Subcutaneous abdominal adipose tissue (tissue), 5 donors: ENCODE data around the gene YPEL2.

Experiments
- H3K27ac ChIP-seq: one replicate; pipeline ENCODE4 v1.7.0; 2013; ENCODE audit warnings: low read depth, mild to moderate bottlenecking, inconsistent platforms, low read length, moderate library complexity
- H3K27me3 ChIP-seq, 5 donors: one replicate each; pipeline ENCODE4 v1.7.0; 2013; ENCODE audit warnings: low read length in 5 of 5, inconsistent platforms in 1 of 5; ENCODE audit not compliant: control insufficient read depth in 5 of 5, insufficient read depth in 4 of 5
- H3K36me3 ChIP-seq, 5 donors: one replicate each; pipeline ENCODE4 v1.7.0; 2013; ENCODE audit warnings: low read length in 5 of 5; ENCODE audit not compliant: control insufficient read depth in 5 of 5, insufficient read depth in 5 of 5
- H3K4me1 ChIP-seq, 5 donors: one replicate each; pipeline ENCODE4 v1.7.0; 2013; ENCODE audit warnings: low read length in 5 of 5, mild to moderate bottlenecking in 3 of 5, moderate library complexity in 1 of 5; ENCODE audit not compliant: control insufficient read depth in 5 of 5, insufficient read depth in 5 of 5
- H3K4me3 ChIP-seq, 5 donors: one replicate each; pipeline ENCODE4 v1.7.0; 2013; ENCODE audit warnings: low read length in 5 of 5, low read depth in 1 of 5
- H3K9ac ChIP-seq, 5 donors: one replicate each; pipeline ENCODE4 v1.7.0; 2013; ENCODE audit warnings: low read length in 5 of 5, mild to moderate bottlenecking in 4 of 5, moderate library complexity in 3 of 5
- H3K9me3 ChIP-seq, 5 donors: one replicate each; pipeline ENCODE4 v1.7.0; 2013; ENCODE audit warnings: low read length in 5 of 5; ENCODE audit not compliant: control insufficient read depth in 5 of 5
- donor health status: healthy.
- donor health status: healthy.
- donor health status: healthy.
- donor health status: healthy.
- donor health status: healthy.

Gene YPEL2

DNA sequence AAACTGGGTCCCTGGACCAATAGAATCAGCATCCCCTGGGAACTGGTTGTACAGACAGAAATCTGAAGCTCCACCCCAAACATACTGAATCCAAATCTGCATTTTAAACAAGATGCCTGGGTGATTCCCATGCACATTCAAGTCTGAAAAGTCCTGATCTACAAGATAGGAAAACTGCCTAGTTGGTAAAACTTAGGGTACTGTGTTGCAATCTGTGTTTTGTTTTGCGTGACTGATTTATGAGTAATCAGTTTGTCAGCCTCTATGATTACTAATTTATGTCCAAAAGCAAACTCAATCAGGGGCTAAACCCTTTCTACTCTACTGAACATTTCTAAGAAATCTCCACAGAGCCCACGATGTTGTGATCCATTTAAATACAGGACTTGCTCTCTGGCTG is 103.8 kb downstream of the YPEL2 start:
- Histone ChIP-seq H3K4me3 (no peak overlapping the region), H3K27me3 (no peaks in the 10 kb centered on the region), H3K4me1 (peaks cover 3 to 43% (median 35%) of the 10 kb centered on the region in 5 donors), H3K36me3 (no peaks in the 10 kb centered on the region), H3K27ac (peak overlapping the region; percentile 56), H3K9me3 (peaks cover 0 to 2% (median 0%) of the 10 kb centered on the region in 5 donors), H3K9ac (peak overlapping the region in 1 of 5 donors; percentile 42)

DNA sequence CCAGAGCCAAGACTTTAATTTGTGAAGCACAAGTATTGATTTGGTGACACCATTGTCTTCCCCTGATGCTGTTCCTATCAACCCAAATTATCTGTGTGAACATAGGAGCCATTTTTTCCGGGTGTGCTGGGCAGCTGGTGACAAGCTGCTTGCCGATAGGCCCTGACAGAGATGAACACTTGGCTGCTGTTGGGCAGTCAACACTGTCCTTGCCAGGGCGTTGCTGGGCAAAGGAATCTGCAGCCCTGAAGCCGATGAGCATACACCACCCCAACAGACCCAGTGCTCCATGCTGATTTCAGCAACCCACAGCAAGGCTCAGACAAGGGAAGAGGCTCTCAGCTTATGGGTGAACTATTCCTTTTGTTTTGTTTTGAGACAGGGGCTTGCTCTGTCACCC is 105.4 kb downstream of the YPEL2 start:
- Histone ChIP-seq H3K36me3 (no peaks in the 10 kb centered on the region), H3K4me3 (no peak overlapping the region), H3K9me3 (peaks cover 0 to 2% (median 0%) of the 10 kb centered on the region in 5 donors), H3K4me1 (peaks cover 6 to 59% (median 46%) of the 10 kb centered on the region in 5 donors), H3K27me3 (no peaks in the 10 kb centered on the region), H3K27ac (no peak overlapping the region), H3K9ac (no peak overlapping the region)

DNA sequence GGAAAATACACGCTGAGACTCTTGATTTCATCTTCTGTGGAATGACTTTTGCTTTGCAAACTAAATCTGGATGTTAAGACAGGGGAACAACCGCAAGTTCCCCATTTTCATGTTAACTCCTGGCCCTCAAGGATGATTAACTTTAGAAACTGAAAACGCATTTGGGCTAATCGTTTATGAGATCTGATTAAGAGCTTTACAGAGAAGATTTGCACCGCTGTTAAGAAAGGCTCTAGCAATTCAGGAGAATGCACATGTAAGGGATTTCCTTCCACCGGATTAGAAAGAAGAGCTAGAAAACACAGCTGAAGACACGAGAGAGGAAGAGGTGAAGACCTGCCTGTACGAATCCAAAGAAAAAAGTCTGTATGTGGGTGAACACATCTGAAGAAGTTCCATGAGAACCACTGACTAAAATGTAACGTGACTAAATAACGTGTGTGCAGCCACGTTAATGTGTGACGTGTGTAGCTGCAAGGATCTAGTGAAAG is 106.4 kb downstream of the YPEL2 start:
- H3K4me1 ChIP-seq = peaks cover 6 to 60% (median 49%) of the 10 kb centered on the region in 5 donors

DNA sequence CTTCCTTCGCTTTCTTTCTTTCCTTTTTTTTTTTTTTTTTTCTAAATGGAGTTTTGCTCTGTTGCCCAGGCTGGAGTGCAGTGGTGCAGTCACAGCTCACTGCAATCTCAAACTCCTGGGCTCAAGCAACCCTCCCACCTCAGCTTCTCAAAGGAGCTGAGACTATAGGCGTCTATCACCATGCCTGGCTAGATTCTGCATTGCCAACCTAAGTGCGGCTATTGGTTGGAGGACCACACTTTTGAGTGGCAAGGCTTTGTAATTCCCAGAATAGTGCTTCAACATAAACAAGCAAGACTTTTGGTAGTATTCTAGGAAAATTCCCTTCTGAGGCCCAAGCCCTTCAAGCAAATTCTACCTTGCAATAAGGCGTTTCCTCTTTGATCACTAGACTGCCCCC is 107.8 kb downstream of the YPEL2 start:
- H3K9ac ChIP-seq = peak overlapping the region in 1 of 5 donors; percentile 36
- no peak overlapping the region for H3K4me3 ChIP-seq
- H3K27ac ChIP-seq = peak overlapping the region; percentile 94
- no peaks in the 10 kb centered on the region for H3K9me3 ChIP-seq
- no peaks in the 10 kb centered on the region for H3K27me3 ChIP-seq
- H3K4me1 ChIP-seq = peaks cover 6 to 59% (median 44%) of the 10 kb centered on the region in 5 donors
- H3K36me3 ChIP-seq = no peaks in the 10 kb centered on the region

More for the DNA sequence above, 106.4 kb downstream of the YPEL2 start:
- no peaks in the 10 kb centered on the region for H3K36me3 ChIP-seq
- H3K9me3 ChIP-seq = peaks cover 0 to 1% (median 0%) of the 10 kb centered on the region in 5 donors
- no peaks in the 10 kb centered on the region for H3K27me3 ChIP-seq
- H3K27ac ChIP-seq = peak overlapping the region; percentile 47
- no peak overlapping the region for H3K9ac ChIP-seq
- no peak overlapping the region for H3K4me3 ChIP-seq

DNA sequence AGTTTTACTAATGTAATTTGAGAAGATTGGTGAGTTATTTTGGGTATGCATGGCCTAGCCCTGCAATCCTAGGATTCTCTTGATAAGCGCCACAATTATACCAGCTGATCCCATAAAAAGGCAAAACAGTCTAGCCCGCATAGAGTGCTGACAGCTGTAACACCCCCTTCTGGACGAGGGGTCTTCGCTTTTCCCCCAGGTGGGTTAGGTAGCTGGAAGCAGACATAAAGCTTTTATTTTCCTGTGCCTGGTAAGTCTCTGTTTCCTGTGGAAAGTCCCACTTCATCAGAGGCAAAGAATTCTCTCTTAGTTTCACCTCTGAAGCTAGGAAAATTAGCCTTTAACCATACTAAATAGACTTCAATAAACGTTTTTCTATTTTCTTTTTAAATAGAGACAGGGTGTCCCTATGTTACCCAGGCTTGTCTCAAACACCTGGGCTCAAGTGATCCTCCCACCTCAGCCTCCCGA is 108.3 kb downstream of the YPEL2 start:
- H3K36me3 ChIP-seq = no peaks in the 10 kb centered on the region
- H3K9me3 ChIP-seq = no peaks in the 10 kb centered on the region
- H3K9ac ChIP-seq = peak overlapping the region in 2 of 5 donors; percentile 25 to 47
- peaks cover 6 to 59% (median 44%) of the 10 kb centered on the region in 5 donors for H3K4me1 ChIP-seq
- no peak overlapping the region for H3K4me3 ChIP-seq
- H3K27ac ChIP-seq = peak overlapping the region; percentile 94
- no peaks in the 10 kb centered on the region for H3K27me3 ChIP-seq

DNA sequence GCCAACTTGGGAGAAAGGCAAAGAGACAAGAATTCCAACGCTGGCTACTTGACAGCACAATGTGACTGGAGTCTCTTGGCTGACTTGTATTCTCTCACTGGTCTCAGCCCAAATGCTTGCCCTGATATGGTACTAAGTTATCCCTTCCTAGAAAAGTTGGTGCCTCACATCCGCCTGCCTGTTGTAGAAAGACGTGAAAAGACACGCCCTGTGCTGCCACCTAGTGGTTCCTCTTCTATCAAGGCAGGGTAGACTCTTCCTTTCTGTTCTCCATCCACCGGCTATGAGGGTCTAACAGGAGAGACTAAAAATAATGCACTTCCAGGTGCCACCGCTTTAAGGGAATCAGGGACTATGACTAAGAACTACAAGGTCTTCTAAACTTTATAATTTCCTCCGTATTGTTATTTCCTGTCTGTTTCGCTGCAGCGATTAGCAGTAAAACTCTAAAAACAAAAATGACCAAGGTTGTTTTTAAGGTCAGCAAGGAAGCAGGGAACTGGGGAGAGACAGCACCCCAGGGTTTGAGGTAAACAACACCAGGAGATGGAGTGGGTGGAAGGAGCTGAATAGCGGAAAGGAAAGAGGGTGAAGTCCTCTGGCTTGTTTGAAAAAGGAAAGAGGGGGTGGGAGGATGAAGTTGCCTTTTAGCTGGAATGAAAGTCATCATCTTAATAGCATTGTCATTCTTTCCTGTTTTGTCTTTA is 109.5 kb downstream of the YPEL2 start:
- Histone ChIP-seq H3K36me3 (no peaks in the 10 kb centered on the region), H3K27me3 (no peaks in the 10 kb centered on the region), H3K4me1 (peaks cover 3 to 51% (median 38%) of the 10 kb centered on the region in 5 donors), H3K27ac (peak overlapping the region; percentile 94), H3K9ac (peak overlapping the region in 2 of 5 donors; percentile 21 to 63), H3K9me3 (no peaks in the 10 kb centered on the region), H3K4me3 (no peak overlapping the region)

DNA sequence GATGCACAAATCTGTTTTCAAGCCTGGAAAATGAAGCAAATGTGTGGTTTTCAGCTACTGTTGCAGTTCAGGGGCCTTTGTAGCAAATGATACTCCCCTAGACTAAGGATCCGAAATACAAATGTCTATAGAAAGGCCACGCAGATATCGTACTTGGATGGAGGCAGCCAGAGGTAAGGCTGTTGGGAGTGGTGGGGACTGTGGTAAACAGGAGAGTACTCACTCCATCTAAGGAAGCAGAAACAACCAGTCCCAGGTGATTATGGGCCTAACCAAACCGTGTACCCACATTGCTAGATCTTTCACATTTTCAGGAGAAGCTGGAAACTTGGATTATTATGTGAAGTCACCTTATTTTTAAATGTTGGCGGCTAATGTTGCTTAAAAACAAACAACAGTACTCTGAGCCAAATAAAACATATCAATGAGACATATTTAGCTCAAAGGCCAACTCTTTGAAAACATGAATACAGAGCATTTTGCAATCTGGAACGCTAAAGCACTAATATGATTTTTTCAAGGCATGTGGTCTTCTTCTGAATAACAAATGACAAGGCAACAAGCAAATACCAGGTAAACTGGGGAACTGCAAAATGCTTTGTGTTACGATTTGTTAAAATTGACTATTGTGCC is 110.1 kb downstream of the YPEL2 start:
- peak overlapping the region; percentile 94 for H3K27ac ChIP-seq
- peak overlapping the region in 3 of 5 donors; percentile 6 to 63 (median 21) for H3K9ac ChIP-seq
- H3K4me3 ChIP-seq = no peak overlapping the region

DNA sequence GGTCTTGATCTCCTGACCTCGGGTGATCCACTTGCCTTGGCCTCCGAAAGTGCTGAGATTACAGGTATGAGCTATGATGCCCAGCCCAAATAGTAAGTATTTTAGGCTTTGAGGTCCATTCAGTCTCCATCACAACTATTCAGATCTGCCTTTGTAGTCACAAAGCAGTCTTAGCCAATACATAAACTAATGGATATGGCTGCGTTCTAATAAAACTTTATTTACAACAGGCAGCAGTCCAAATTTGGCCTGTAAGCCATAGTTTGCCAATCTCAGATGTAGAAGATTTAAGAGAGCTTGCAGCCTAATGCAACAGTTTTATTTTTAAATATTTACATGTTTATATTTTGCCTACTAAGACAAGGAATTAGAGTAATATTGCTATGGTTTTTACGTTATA is 111.7 kb downstream of the YPEL2 start:
- H3K4me3 ChIP-seq = no peak overlapping the region
- no peaks in the 10 kb centered on the region for H3K9me3 ChIP-seq
- H3K4me1 ChIP-seq = peaks cover 3 to 37% (median 26%) of the 10 kb centered on the region in 5 donors
- H3K36me3 ChIP-seq = no peaks in the 10 kb centered on the region
- H3K27me3 ChIP-seq = no peaks in the 10 kb centered on the region
- H3K27ac ChIP-seq = no peak overlapping the region
- no peak overlapping the region for H3K9ac ChIP-seq

More for the DNA sequence above, 110.1 kb downstream of the YPEL2 start:
- Histone ChIP-seq H3K36me3 (no peaks in the 10 kb centered on the region), H3K4me1 (peaks cover 3 to 51% (median 38%) of the 10 kb centered on the region in 5 donors), H3K27me3 (no peaks in the 10 kb centered on the region), H3K9me3 (no peaks in the 10 kb centered on the region)
